Peyer's patch (tissue), 4 donors: ENCODE results near the gene MYH10. TPM values are rescaled to one million over a fixed set of nuclear protein-coding genes. Genes with fewer than 3 reads are reported as not detected.

Experiments
- DNase-seq, 3 donors: peaks; one replicate each; pipeline ENCODE4 v3.0.0-alpha.2; 2017 to 2019
- H3K27ac ChIP-seq, 4 donors: fragments of 200-600 bp; sonication (generic); one replicate each; pipeline ENCODE4 v1.5.1; 2016 to 2019
- H3K27me3 ChIP-seq, 2 donors: fragments of 200-600 bp; sonication (generic); one replicate each; pipeline ENCODE4 v1.5.1; 2019
- H3K36me3 ChIP-seq, 3 donors: fragments of 200-600 bp; sonication (generic); one replicate each; pipeline ENCODE4 v1.5.1; 2016 to 2019
- H3K4me1 ChIP-seq, 4 donors: fragments of 200-600 bp; sonication (generic); one replicate each; pipeline ENCODE4 v1.5.1; 2016 to 2019
- H3K4me3 ChIP-seq, 4 donors: fragments of 200-600 bp; sonication (generic); 1 replicate in 3 of 4; 2 replicates in 1 of 4; pipeline ENCODE4 v1.5.1; 2016 to 2019; ENCODE audit warnings: mild to moderate bottlenecking in 1 of 4
- H3K9me3 ChIP-seq, 4 donors: fragments of 200-600 bp; sonication (generic); one replicate each; pipeline ENCODE4 v1.5.1; 2016 to 2019; ENCODE audit warnings: mild to moderate bottlenecking in 1 of 4
- CTCF ChIP-seq, 6 experiments: fragments of 450-650 bp in 4 of 6; fragments of 200-600 bp in 2 of 6; sonication (generic) in 1 of 6; IDR thresholded peaks; one replicate each; pipeline ENCODE4 v1.5.1; 2017 to 2019; ENCODE audit warnings: antibody characterized with exemption in 6 of 6, mild to moderate bottlenecking in 3 of 6, moderate library complexity in 1 of 6
- POLR2A ChIP-seq, 2 donors: fragments of 450-650 bp; IDR thresholded peaks; one replicate each; pipeline ENCODE4 v1.5.1; 2017; ENCODE audit warnings: antibody characterized with exemption in 2 of 2, mild to moderate bottlenecking in 2 of 2, moderate library complexity in 2 of 2
- total RNA-seq, 4 donors: library from RNA; depleted of rRNA; stranded (reverse); fragments of >200 nt; gene quantifications; one replicate each; pipeline ENCODE4 v1.1.0, GENCODE V29; 2016

Gene MYH10
- total RNA-seq, 4 donors from 2014 or later, result 1.2 to 10.7 (median 3.6) TPM

- DNase-seq, result no peak
- Histone ChIP-seq H3K36me3 (peaks cover 0 to 14% (median 0%) of the 10 kb centered on the region in 3 donors), H3K4me3 (no peak overlapping the region), H3K27me3 (no peaks in the 10 kb centered on the region), H3K27ac (no peak overlapping the region), H3K9me3 (no peaks in the 10 kb centered on the region), H3K4me1 (no peaks in the 10 kb centered on the region)
- TF ChIP-seq POLR2A (IDR thresholded peaks at IDR 0.05) (no peak), CTCF (IDR thresholded peaks at IDR 0.05) (no peak)
Observed at GRCh38 chr17:8492121-8492520, 138.4 kb downstream of the MYH10 start.

- TF ChIP-seq POLR2A (IDR thresholded peaks at IDR 0.05), result no peak
- no peak for TF ChIP-seq CTCF (IDR thresholded peaks at IDR 0.05)
- Histone ChIP-seq H3K9me3 (no peaks in the 10 kb centered on the region), H3K36me3 (peaks cover 0 to 19% (median 0%) of the 10 kb centered on the region in 3 donors), H3K27me3 (no peaks in the 10 kb centered on the region), H3K4me1 (no peaks in the 10 kb centered on the region), H3K27ac (no peak overlapping the region), H3K4me3 (no peak overlapping the region)
- no peak for DNase-seq
Observed at GRCh38 chr17:8490256-8491023, 140.1 kb downstream of the MYH10 start.

- Histone ChIP-seq H3K27ac (no peak overlapping the region), H3K9me3 (no peaks in the 10 kb centered on the region), H3K36me3 (peaks cover 0 to 19% (median 0%) of the 10 kb centered on the region in 3 donors), H3K27me3 (no peaks in the 10 kb centered on the region), H3K4me3 (no peak overlapping the region), H3K4me1 (no peaks in the 10 kb centered on the region)
- TF ChIP-seq POLR2A (IDR thresholded peaks at IDR 0.05) (no peak), CTCF (IDR thresholded peaks at IDR 0.05) (no peak)
- no peak for DNase-seq
Observed at GRCh38 chr17:8489841-8490240, 140.7 kb downstream of the MYH10 start.

GRCh38 chr17:8488901-8489300 is 141.6 kb downstream of the MYH10 start:
- TF ChIP-seq POLR2A (IDR thresholded peaks at IDR 0.05) (no peak), CTCF (IDR thresholded peaks at IDR 0.05) (no peak)
- no peaks in the 10 kb centered on the region for H3K4me1 ChIP-seq
- peaks cover 0 to 19% (median 0%) of the 10 kb centered on the region in 3 donors for H3K36me3 ChIP-seq
- no peak overlapping the region for H3K4me3 ChIP-seq
- no peaks in the 10 kb centered on the region for H3K9me3 ChIP-seq
- H3K27ac ChIP-seq, result no peak overlapping the region
- H3K27me3 ChIP-seq, result no peaks in the 10 kb centered on the region
- no peak for DNase-seq

GRCh38 chr17:8488491-8488890 is 142.0 kb downstream of the MYH10 start:
- H3K27ac ChIP-seq, result no peak overlapping the region
- no peaks in the 10 kb centered on the region for H3K4me1 ChIP-seq
- TF ChIP-seq CTCF (IDR thresholded peaks at IDR 0.05), result no peak
- TF ChIP-seq POLR2A (IDR thresholded peaks at IDR 0.05), result no peak
- H3K9me3 ChIP-seq, result no peaks in the 10 kb centered on the region
- peaks cover 0 to 19% (median 0%) of the 10 kb centered on the region in 3 donors for H3K36me3 ChIP-seq
- no peak overlapping the region for H3K4me3 ChIP-seq
- DNase-seq, result no peak
- no peaks in the 10 kb centered on the region for H3K27me3 ChIP-seq
